HG03457 (cell line): ENCODE data around the gene RGP1.

Experiments used
- ATAC-seq: cut with Tn5 transposase; IDR thresholded peaks from one replicate; pipeline ENCODE4 v1.9.1; 2021; ENCODE audit warnings: moderate number of reproducible peaks; ENCODE audit not compliant: unreplicated experiment

The RGP1 gene

GRCh38 chr9:35719546-35719945 is 29.5 kb upstream of the RGP1 start:
- ATAC-seq, result no peak

- ATAC-seq, result no peak
These were observed 25.7 kb upstream of the RGP1 start for GRCh38 chr9:35723426-35723825.

- ATAC-seq, result no peak
These were observed 25.2 kb upstream of the RGP1 start for GRCh38 chr9:35723908-35724307.

GRCh38 chr9:35725362-35725761 is 23.7 kb upstream of the RGP1 start:
- no peak for ATAC-seq

- no peak for ATAC-seq
These were observed 22.2 kb upstream of the RGP1 start for GRCh38 chr9:35726931-35727330.

- no peak for ATAC-seq
These were observed 21.4 kb upstream of the RGP1 start for GRCh38 chr9:35727676-35728040.

GRCh38 chr9:35728041-35728971 is 20.8 kb upstream of the RGP1 start:
- no peak for ATAC-seq

GRCh38 chr9:35729101-35729500 is 20.0 kb upstream of the RGP1 start:
- no peak for ATAC-seq

GRCh38 chr9:35729700-35730485 is 19.2 kb upstream of the RGP1 start:
- no peak for ATAC-seq

- no peak for ATAC-seq
These were observed 18.6 kb upstream of the RGP1 start for GRCh38 chr9:35730486-35730854.

GRCh38 chr9:35731415-35732184 is 17.5 kb upstream of the RGP1 start:
- no peak for ATAC-seq

GRCh38 chr9:35732185-35732799 is 16.8 kb upstream of the RGP1 start, which contains the start of the genes CREB3 and TLN1:
CREB3 (plus strand) TSS chr9:35732666; CDS start chr9:35732773, 107 bp downstream.
TLN1 (minus strand) TSS chr9:35732195; CDS start chr9:35725694, 6,501 bp downstream.
- ATAC-seq, result peak; percentile 71

- no peak for ATAC-seq
These were observed 16.1 kb upstream of the RGP1 start for GRCh38 chr9:35732800-35733541.

- no peak for ATAC-seq
These were observed 15.0 kb upstream of the RGP1 start for GRCh38 chr9:35734096-35734495.

- no peak for ATAC-seq
These were observed 12.9 kb upstream of the RGP1 start for GRCh38 chr9:35736201-35736633.

- no peak for ATAC-seq
These were observed 11.9 kb upstream of the RGP1 start for GRCh38 chr9:35737143-35737542.

- no peak for ATAC-seq
These were observed 10.9 kb upstream of the RGP1 start for GRCh38 chr9:35738186-35738585.

- no peak for ATAC-seq
These were observed 10.2 kb upstream of the RGP1 start for GRCh38 chr9:35738924-35739323.

- ATAC-seq, result no peak
These were observed 8.8 kb upstream of the RGP1 start for GRCh38 chr9:35740243-35740642.

- ATAC-seq, result no peak
These were observed 7.3 kb upstream of the RGP1 start for GRCh38 chr9:35741740-35742139.
